GM12801 (cell line): ENCODE measurements around the gene ABO.

Source experiments
- CTCF ChIP-seq: IDR thresholded peaks from one replicate; pipeline ENCODE4 v1.5.1; 2011; ENCODE audit warnings: control low read depth; ENCODE audit not compliant: insufficient read length; ENCODE audit errors: extremely low read depth

Gene ABO

DNA sequence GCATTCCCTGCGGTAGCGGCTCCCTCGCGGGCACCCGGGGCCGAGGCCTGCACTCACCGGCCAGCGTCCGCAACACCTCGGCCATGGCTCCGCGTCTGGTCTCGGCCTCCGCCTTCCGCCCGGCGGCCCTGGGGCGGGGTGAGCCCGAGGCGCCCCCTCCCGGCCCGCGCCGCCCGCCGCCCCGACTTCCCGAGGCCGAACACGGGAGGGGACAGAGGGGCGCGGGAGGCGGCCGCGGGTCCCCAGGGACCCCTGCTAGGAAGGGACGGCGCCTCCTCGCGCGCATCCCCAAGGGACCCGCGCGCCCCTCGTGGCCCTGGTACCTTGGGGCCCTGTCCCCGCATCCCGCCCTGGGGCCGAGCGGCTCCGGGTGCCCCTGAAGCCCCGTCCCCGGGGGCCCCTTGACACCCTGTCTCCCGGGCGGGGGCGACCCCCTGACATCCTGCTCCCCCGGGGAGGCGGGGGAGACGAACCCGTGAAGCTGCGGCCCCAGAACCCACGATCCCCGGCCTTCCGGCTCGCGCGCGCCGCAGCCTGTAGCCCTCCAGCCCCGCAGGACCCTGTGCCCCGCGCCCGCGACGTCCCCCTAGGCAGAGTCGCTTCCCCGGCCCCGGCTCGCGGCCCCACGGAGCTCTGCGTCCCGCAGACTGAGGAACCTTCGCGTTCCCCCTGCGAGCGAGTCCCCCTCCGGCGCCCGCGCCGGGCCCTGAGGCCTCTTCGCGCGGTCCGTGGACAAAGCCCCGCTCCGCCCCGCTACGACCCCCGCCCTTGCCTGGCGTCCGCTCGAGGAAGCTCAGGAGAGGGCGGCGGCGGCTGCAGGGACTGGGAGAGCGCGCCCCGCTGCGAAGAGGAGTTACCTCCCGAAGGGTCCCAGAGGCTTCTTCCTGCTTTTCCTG lies at the start of gene ABO:
TSS of gene ABO (minus strand) at position 97 of the 896 bp plus-strand sequence.
- no peak for TF ChIP-seq CTCF

DNA sequence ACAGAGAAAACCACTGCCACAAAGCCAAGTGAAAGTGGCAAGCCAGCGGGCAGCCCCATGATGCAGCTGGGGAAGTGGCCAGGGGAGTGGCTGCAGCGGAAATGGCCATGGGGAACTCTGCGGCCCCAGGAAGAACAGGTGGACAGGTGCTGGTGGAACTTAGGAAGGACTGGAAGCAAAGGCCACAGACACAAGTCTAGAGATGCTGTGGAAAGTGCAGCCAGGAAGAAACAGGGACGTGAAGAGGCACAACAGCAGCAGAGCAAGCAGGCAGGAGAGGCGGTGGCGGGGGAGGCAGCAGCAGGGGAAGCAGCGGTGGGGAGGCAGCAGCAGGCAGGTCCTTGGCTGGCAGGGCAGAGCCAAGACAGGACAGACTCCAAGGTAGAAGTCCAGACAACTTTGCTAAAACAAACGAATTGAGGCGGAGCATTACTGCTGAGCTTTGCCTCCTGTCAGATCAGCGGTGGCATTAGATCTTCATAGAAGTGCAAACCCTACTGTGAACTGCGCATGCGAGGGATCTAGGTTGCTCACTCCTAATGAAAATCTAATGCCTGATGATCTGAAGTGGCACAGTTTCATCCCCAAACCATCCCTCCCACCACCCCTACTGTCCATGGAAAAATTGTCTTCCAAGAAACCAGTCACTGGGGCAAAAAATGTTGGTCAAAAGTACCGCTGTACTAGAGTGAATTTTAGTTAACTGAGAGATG lies 49.1 kb upstream of the ABO start:
- TF ChIP-seq CTCF: no peak

GRCh38 chr9:133323211-133323610 lies 48.2 kb upstream of the ABO start:
- TF ChIP-seq CTCF: no peak

DNA sequence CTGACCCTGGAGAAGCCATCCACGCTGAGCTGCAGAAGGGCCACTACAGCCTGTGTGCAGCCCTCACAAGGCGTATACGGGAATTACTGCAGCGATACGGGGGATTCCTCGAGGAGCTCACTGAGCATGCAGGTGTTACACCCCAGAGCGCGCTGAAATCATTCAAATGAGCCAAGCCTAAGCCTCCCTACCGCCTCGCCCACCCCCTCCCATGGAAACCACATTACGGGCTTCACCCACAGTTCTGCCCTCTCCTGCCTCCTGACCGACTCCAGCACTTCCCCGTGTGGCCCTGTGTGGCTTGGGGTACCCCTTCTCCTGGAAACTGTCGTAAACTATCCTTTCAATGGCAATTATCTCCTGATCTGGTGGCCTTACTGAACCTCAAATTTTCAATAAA lies 47.7 kb upstream of the ABO start:
- TF ChIP-seq CTCF: no peak

- no peak for TF ChIP-seq CTCF
These were observed 46.5 kb upstream of the ABO start for GRCh38 chr9:133321411-133321935.

DNA sequence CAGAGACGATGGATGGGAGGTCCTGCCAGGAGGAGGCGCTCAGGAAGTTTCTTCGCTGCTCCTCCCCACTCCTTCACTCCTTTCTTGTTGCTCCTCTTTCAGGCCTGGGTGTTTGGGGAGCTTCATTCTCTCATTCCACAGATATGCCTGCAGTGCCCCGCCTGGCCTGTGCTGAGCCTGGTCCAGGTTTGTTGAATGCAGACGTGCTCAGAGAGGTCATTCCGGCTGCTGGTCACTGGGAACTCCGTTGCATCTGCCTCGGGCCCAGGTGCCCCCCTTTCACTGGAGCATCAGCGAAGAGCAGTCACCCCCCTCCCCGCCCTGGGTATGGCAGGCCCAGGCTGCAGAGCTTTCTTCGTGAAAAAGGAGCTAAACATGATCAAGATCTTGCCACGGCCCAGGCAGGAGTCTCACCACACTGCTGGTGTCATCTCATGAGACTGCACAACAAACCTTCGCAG lies 45.5 kb upstream of the ABO start:
- no peak for TF ChIP-seq CTCF

DNA sequence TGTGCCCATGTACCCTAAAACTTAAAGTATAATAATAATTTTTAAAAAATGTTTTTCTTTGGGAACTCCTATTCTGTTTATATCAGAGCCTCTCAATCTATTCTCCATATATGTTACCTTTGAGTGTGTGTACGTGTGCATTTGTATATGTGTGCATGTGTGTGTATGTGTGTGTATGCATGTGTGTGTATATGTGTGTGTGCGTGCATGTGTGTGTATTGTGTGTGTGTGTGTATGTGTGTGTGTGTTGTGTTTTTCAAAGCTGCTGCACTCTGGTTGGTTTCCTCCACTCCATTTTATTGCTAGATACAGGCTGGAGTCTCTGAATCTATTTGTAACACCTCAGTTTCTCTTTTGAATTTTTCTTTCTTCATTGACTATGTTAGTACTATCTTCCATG lies 41.0 kb upstream of the ABO start:
- no peak for TF ChIP-seq CTCF
